HepG2 (cell line): ENCODE data around the gene CAPN9. TPM values are rescaled to one million over a fixed set of nuclear protein-coding genes. Genes with fewer than 3 reads are reported as not detected.
A peak's percentile ranks its signal among the peaks of the same experiment; 100 is the strongest.

Experiments
- CHD2 ChIP-seq: IDR thresholded peaks from 2 replicates; pipeline ENCODE4 v1.6.1; 2011; ENCODE audit warnings: low read depth, low read length, improper control_type of control experiment
- CREM ChIP-seq, 2 experiments: sonication (generic) in 1 of 2; formaldehyde crosslinking in 1 of 2; IDR thresholded peaks; 2 replicates each; pipeline versions ENCODE4 v1.4.0 to v1.6.1; 2016 to 2020; ENCODE audit warnings: antibody characterized with exemption in 1 of 2, mild to moderate bottlenecking in 1 of 2, missing genetic modification reagents in 1 of 2
- ELF1 ChIP-seq: sonication (generic); formaldehyde crosslinking; IDR thresholded peaks from 2 replicates; pipeline ENCODE4 v1.4.0; 2020; ENCODE audit warnings: missing genetic modification reagents
- NCOA2 ChIP-seq: sonication (generic); formaldehyde crosslinking; IDR thresholded peaks from 2 replicates; pipeline ENCODE4 v1.8.0; 2022; ENCODE audit warnings: inconsistent platforms
- PLRG1 ChIP-seq: fragments of 450-650 bp; conservative IDR thresholded peaks from 2 replicates; pipeline ENCODE4 v1.6.1; 2016
- SNAI1 ChIP-seq: sonication (generic); formaldehyde crosslinking; IDR thresholded peaks from 2 replicates; pipeline ENCODE4 v1.5.0; 2020; ENCODE audit warnings: mild to moderate bottlenecking, missing genetic modification reagents, borderline replicate concordance
- SSRP1 ChIP-seq: IDR thresholded peaks from 2 replicates; pipeline ENCODE4 v1.6.1; 2016; ENCODE audit warnings: control low read depth
- ZBTB21 ChIP-seq: sonication (generic); formaldehyde crosslinking; IDR thresholded peaks from 2 replicates; pipeline ENCODE4 v1.4.0; 2020; ENCODE audit warnings: missing genetic modification reagents
- ZFAT ChIP-seq: sonication (generic); formaldehyde crosslinking; conservative IDR thresholded peaks from 2 replicates; pipeline ENCODE4 v1.8.1; 2023; ENCODE audit warnings: missing genetic modification reagents, inconsistent platforms
- ZNF292 ChIP-seq: sonication (generic); formaldehyde crosslinking; IDR thresholded peaks from 2 replicates; pipeline ENCODE4 v1.8.1; 2022; ENCODE audit warnings: mild to moderate bottlenecking, low read depth, missing genetic modification reagents, borderline replicate concordance
- ZNF446 ChIP-seq: sonication (generic); formaldehyde crosslinking; IDR thresholded peaks from 2 replicates; pipeline ENCODE4 v1.5.0; 2020; ENCODE audit warnings: mild to moderate bottlenecking, missing genetic modification reagents
- ZNF7 ChIP-seq: IDR thresholded peaks from 2 replicates; pipeline ENCODE4 v1.6.1; 2016; ENCODE audit warnings: missing biosample characterization, missing genetic modification reagents
- ZNF709 ChIP-seq: sonication (generic); formaldehyde crosslinking; IDR thresholded peaks from 2 replicates; pipeline ENCODE4 v1.5.0; 2020; ENCODE audit warnings: mild to moderate bottlenecking, missing genetic modification reagents
- polyA plus RNA-seq, 8 experiments: library from polyadenylated mRNA; depleted of rRNA in 3 of 8; stranded (reverse) in 7 of 8; unstranded in 1 of 8; fragments of >200 nt; fragmentation: Illumina TruSeq in 4 of 8; extraction: Trizol in 4 of 8; gene quantifications; 2 replicates each; pipeline versions ENCODE4 v1.2.1 to v1.2.3, GENCODE V29; 2011 to 2016; ENCODE audit warnings: low read depth in 4 of 8, missing spikeins in 1 of 8, mixed read lengths in 1 of 8; ENCODE audit not compliant: insufficient read depth in 1 of 8
- total RNA-seq, 5 experiments: library from RNA; depleted of rRNA; stranded (reverse); fragments of >200 nt; fragmentation: Illumina TruSeq; extraction: Trizol; gene quantifications; 2 replicates each; pipeline ENCODE4 v1.2.3, GENCODE V29; 2016; ENCODE audit warnings: low read depth in 1 of 5
- TF ChIP-seq, protein P1 (sequence below): sonication (generic); formaldehyde crosslinking; IDR thresholded peaks from 2 replicates; pipeline ENCODE4 v1.5.0; 2020; ENCODE audit warnings: mild to moderate bottlenecking, missing genetic modification reagents, borderline replicate concordance
- TF ChIP-seq, protein P2 (sequence below): IDR thresholded peaks from 2 replicates; pipeline ENCODE4 v1.6.1; 2016; ENCODE audit warnings: mild to moderate bottlenecking, missing biosample characterization, missing genetic modification reagents
- TF ChIP-seq, protein P3 (sequence below): IDR thresholded peaks from 2 replicates; pipeline ENCODE4 v1.6.1; 2012; ENCODE audit warnings: low read depth, low read length, improper control_type of control experiment
- TF ChIP-seq, protein P4 (sequence below): fragments of 450-650 bp; IDR thresholded peaks from 2 replicates; pipeline ENCODE4 v1.6.1; 2017
- TF ChIP-seq, protein P5 (sequence below): sonication (generic); formaldehyde crosslinking; IDR thresholded peaks from 2 replicates; pipeline ENCODE4 v1.4.0; 2020; ENCODE audit warnings: mild to moderate bottlenecking, low read depth, missing genetic modification reagents
- TF ChIP-seq, protein P6 (sequence below): sonication (generic); formaldehyde crosslinking; IDR thresholded peaks from 2 replicates; pipeline ENCODE4 v1.4.0; 2020; ENCODE audit warnings: missing genetic modification reagents

CAPN9 gene
- total and polyA plus RNA-seq, 2 of the 13 experiments (the other 11 are each of a cell fraction or from before 2014, with no cell fraction given), result 0.04 to 0.31 TPM

DNA sequence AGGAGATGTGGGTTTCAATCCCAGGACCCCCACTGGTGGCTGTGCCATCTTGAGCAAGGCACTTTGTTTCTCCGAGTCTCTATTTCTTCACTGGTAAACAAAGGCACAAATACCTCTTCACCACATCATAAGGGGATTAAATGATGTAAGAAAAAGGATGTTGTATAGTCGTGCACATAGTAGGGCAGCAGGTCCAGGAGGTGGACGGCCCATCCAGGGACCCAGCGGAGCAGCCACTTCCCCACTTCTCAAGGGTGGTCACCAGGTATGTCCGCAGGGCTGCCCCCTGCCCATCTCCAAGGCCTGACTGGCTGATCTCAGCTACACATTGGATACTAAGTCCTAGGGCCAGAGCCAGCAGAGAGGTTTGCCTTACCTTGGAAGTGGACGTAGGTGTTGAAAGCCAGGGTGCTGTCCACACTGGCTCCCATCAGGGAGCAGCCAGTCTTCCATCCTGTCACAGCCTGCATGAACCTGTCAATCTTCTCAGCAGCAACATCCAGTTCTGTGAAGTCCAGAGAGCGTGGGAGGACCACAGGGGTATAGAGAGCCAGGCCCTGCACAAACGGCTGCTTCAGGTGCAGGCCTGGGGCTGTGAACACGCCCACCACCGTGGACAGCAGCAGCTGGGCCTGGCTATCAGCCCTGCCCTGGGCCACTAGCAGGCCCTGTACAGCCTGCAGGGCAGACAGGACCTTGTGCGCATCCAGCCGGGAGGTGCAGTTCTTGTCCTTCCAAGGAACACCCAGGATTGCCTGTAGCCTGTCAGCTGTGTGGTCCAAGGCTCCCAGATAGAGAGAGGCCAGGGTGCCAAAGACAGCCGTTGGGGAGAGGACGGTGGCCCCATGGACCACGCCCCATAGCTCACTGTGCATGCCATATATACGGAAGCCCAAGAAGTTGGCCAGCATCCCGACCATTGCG is 37.3 kb upstream of the CAPN9 start (continued):
- TF ChIP-seq, protein P1, sequence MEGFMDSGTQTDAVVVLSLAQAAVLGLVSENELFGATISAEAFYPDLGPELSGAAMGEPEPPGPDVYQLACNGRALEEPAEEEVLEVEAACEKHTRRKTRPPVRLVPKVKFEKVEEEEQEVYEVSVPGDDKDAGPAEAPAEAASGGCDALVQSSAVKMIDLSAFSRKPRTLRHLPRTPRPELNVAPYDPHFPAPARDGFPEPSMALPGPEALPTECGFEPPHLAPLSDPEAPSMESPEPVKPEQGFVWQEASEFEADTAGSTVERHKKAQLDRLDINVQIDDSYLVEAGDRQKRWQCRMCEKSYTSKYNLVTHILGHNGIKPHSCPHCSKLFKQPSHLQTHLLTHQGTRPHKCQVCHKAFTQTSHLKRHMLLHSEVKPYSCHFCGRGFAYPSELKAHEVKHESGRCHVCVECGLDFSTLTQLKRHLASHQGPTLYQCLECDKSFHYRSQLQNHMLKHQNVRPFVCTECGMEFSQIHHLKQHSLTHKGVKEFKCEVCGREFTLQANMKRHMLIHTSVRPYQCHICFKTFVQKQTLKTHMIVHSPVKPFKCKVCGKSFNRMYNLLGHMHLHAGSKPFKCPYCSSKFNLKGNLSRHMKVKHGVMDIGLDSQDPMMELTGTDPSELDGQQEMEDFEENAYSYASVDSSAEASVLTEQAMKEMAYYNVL (CRISPR knock-in tag), result no peak
- no peak for TF ChIP-seq NCOA2
- TF ChIP-seq SNAI1 (CRISPR knock-in tag), result no peak
- no peak for TF ChIP-seq CREM (IDR thresholded peaks at IDR 0.05)
- no peak for TF ChIP-seq CREM (CRISPR knock-in tag; IDR thresholded peaks at IDR 0.05)
- TF ChIP-seq, protein P2, sequence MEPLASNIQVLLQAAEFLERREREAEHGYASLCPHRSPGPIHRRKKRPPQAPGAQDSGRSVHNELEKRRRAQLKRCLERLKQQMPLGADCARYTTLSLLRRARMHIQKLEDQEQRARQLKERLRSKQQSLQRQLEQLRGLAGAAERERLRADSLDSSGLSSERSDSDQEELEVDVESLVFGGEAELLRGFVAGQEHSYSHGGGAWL (CRISPR knock-in tag), result no peak
- TF ChIP-seq ZNF709, result no peak
- no peak for TF ChIP-seq ZFAT (CRISPR knock-in tag)
- TF ChIP-seq ZNF292 (CRISPR knock-in tag), result peak; percentile 32; the same call in 1 of the 2 replicates
- no peak; the same call in 1 of the 2 replicates for TF ChIP-seq SSRP1 (CRISPR knock-in tag)
- TF ChIP-seq PLRG1, result no peak
- TF ChIP-seq ZNF7 (CRISPR knock-in tag), result no peak
- TF ChIP-seq ZNF446 (CRISPR knock-in tag), result no peak
- no peak for TF ChIP-seq ZBTB21 (CRISPR knock-in tag)
- TF ChIP-seq, protein P3, sequence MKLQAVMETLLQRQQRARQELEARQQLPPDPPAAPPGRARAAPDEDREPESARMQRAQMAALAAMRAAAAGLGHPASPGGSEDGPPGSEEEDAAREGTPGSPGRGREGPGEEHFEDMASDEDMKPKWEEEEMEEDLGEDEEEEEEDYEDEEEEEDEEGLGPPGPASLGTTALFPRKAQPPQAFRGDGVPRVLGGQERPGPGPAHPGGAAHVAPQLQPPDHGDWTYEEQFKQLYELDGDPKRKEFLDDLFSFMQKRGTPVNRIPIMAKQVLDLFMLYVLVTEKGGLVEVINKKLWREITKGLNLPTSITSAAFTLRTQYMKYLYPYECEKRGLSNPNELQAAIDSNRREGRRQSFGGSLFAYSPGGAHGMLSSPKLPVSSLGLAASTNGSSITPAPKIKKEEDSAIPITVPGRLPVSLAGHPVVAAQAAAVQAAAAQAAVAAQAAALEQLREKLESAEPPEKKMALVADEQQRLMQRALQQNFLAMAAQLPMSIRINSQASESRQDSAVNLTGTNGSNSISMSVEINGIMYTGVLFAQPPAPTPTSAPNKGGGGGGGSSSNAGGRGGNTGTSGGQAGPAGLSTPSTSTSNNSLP, result no peak
- TF ChIP-seq, protein P4, sequence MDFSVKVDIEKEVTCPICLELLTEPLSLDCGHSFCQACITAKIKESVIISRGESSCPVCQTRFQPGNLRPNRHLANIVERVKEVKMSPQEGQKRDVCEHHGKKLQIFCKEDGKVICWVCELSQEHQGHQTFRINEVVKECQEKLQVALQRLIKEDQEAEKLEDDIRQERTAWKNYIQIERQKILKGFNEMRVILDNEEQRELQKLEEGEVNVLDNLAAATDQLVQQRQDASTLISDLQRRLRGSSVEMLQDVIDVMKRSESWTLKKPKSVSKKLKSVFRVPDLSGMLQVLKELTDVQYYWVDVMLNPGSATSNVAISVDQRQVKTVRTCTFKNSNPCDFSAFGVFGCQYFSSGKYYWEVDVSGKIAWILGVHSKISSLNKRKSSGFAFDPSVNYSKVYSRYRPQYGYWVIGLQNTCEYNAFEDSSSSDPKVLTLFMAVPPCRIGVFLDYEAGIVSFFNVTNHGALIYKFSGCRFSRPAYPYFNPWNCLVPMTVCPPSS, result no peak
- TF ChIP-seq ELF1 (CRISPR knock-in tag), result no peak
- TF ChIP-seq, protein P5, sequence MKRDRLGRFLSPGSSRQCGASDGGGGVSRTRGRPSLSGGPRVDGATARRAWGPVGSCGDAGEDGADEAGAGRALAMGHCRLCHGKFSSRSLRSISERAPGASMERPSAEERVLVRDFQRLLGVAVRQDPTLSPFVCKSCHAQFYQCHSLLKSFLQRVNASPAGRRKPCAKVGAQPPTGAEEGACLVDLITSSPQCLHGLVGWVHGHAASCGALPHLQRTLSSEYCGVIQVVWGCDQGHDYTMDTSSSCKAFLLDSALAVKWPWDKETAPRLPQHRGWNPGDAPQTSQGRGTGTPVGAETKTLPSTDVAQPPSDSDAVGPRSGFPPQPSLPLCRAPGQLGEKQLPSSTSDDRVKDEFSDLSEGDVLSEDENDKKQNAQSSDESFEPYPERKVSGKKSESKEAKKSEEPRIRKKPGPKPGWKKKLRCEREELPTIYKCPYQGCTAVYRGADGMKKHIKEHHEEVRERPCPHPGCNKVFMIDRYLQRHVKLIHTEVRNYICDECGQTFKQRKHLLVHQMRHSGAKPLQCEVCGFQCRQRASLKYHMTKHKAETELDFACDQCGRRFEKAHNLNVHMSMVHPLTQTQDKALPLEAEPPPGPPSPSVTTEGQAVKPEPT (CRISPR knock-in tag), result peak; percentile 60; the same call in 1 of the 2 replicates
- TF ChIP-seq, protein P6, sequence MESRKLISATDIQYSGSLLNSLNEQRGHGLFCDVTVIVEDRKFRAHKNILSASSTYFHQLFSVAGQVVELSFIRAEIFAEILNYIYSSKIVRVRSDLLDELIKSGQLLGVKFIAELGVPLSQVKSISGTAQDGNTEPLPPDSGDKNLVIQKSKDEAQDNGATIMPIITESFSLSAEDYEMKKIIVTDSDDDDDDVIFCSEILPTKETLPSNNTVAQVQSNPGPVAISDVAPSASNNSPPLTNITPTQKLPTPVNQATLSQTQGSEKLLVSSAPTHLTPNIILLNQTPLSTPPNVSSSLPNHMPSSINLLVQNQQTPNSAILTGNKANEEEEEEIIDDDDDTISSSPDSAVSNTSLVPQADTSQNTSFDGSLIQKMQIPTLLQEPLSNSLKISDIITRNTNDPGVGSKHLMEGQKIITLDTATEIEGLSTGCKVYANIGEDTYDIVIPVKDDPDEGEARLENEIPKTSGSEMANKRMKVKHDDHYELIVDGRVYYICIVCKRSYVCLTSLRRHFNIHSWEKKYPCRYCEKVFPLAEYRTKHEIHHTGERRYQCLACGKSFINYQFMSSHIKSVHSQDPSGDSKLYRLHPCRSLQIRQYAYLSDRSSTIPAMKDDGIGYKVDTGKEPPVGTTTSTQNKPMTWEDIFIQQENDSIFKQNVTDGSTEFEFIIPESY (CRISPR knock-in tag), result no peak
- no peak for TF ChIP-seq CHD2
